A549 (cell line): ENCODE measurements around the gene UBE2S. TPM values are rescaled to one million over a fixed set of nuclear protein-coding genes. Genes with fewer than 3 reads are reported as not detected.
A peak's percentile ranks its signal among the peaks of the same experiment; 100 is the strongest.

Experiments
- ATAC-seq, 2 experiments: fragments of 200-7000 bp in 1 of 2; fragments of >200 bp in 1 of 2; cut with Nextera tagmentation in 1 of 2; cut with Tn5 transposase in 1 of 2; 3 replicates each; pipeline versions ENCODE4 v1.8.0 to v1.9.1; 2018 to 2020; ENCODE audit warnings: mild to moderate bottlenecking in 1 of 2, moderate library complexity in 1 of 2
- CTCF ChIA-PET: fragments of 300-600 bp; sonication (Branson Sonifier 250); formaldehyde crosslinking; extraction: SDS; loops from one replicate; lab custom pipeline; 2021; ENCODE audit warnings: antibody characterized with exemption, inconsistent platforms; lab: Yijun Ruan, JAX
- POLR2A ChIA-PET: fragments of 350-600 bp; formaldehyde crosslinking; extraction: SDS; loops from one replicate; lab custom pipeline; 2021; ENCODE audit warnings: antibody characterized with exemption, inconsistent platforms; lab: Yijun Ruan, JAX
- DNase-seq, 2 experiments: peaks; one replicate each; pipeline versions ENCODE4 v3.0.0 to v3.0.0-alpha.2; 2011 to 2016; ENCODE audit warnings: low read depth in 1 of 2, low spot score in 1 of 2
- FAIRE-seq: peaks from 2 replicates; lab custom pipeline; 2011; peaks lifted over from hg19 to GRCh38; lab: Jason Lieb, UNC
- H3K27ac ChIP-seq, 2 experiments: fragments of >200 bp; sonication (Bioruptor Twin); formaldehyde crosslinking; 3 replicates each; pipeline ENCODE4 v1.5.1; 2016 to 2017
- H3K4me1 ChIP-seq: fragments of >200 bp; sonication (Bioruptor Twin); formaldehyde crosslinking; 3 replicates; pipeline ENCODE4 v1.6.1; 2016
- H3K4me2 ChIP-seq: fragments of >200 bp; sonication (Bioruptor Twin); formaldehyde crosslinking; 3 replicates; pipeline ENCODE4 v1.6.1; 2016
- H3K4me3 ChIP-seq: fragments of >200 bp; sonication (Bioruptor Twin); formaldehyde crosslinking; 3 replicates; pipeline ENCODE4 v1.5.1; 2016
- H3K9me3 ChIP-seq: fragments of >200 bp; sonication (Bioruptor Twin); formaldehyde crosslinking; 3 replicates; pipeline ENCODE4 v1.6.1; 2016
- BHLHE40 ChIP-seq: IDR thresholded peaks from 2 replicates; pipeline ENCODE4 v1.6.1; 2012; ENCODE audit warnings: low read depth, low read length, inconsistent platforms
- CBX2 ChIP-seq: fragments of 200-600 bp; sonication (generic); IDR thresholded peaks from 2 replicates; pipeline ENCODE4 v1.6.1; 2016; ENCODE audit warnings: low read depth, mild to moderate bottlenecking, borderline replicate concordance
- CBX8 ChIP-seq: fragments of 200-600 bp; sonication (generic); IDR thresholded peaks from 2 replicates; pipeline ENCODE4 v1.6.1; 2016
- EP300 ChIP-seq, 2 experiments: fragments of >200 bp; sonication (Bioruptor Twin); formaldehyde crosslinking; IDR thresholded peaks; 2 replicates in 1 of 2; 3 replicates in 1 of 2; pipeline ENCODE4 v1.6.1; 2016 to 2017
- ESRRA ChIP-seq: fragments of 150-350 bp; IDR thresholded peaks from 2 replicates; pipeline ENCODE4 v1.6.1; 2014; ENCODE audit warnings: mild to moderate bottlenecking, low read length, borderline replicate concordance
- HOXB5 ChIP-seq: fragments of 250-450 bp; sonication (Bioruptor Pico); IDR thresholded peaks from 2 replicates; pipeline ENCODE4 v1.5.0; 2020; ENCODE audit warnings: mild to moderate bottlenecking, moderate library complexity
- JUN ChIP-seq, 2 experiments: fragments of >200 bp; sonication (Bioruptor Twin); formaldehyde crosslinking; IDR thresholded peaks; 2 replicates in 1 of 2; 3 replicates in 1 of 2; pipeline ENCODE4 v1.6.1; 2016 to 2017
- MAFK ChIP-seq: fragments of 450-650 bp; IDR thresholded peaks from 2 replicates; pipeline ENCODE4 v1.6.1; 2014; ENCODE audit not compliant: partially characterized antibody
- MYC ChIP-seq: IDR thresholded peaks from 2 replicates; pipeline ENCODE4 v1.6.1; 2012; ENCODE audit warnings: mild to moderate bottlenecking, inconsistent platforms, low read length, improper control_type of control experiment, borderline replicate concordance
- NPAS2 ChIP-seq: fragments of 250-450 bp; sonication (Bioruptor Pico); IDR thresholded peaks from 2 replicates; pipeline ENCODE4 v1.8.0; 2022; ENCODE audit warnings: mild to moderate bottlenecking, moderate library complexity, borderline replicate concordance
- NR3C1 ChIP-seq: fragments of >200 bp; sonication (Bioruptor Twin); formaldehyde crosslinking; IDR thresholded peaks from 3 replicates; pipeline ENCODE4 v1.6.1; 2017
- POLR2AphosphoS2 ChIP-seq: conservative IDR thresholded peaks from 2 replicates; pipeline ENCODE4 v1.6.1; 2012; ENCODE audit warnings: low read length, improper control_type of control experiment, inconsistent platforms
- RNF2 ChIP-seq: fragments of 200-600 bp; sonication (generic); IDR thresholded peaks from 2 replicates; pipeline ENCODE4 v1.6.1; 2016; ENCODE audit warnings: low read depth, mild to moderate bottlenecking, antibody characterized with exemption, moderate library complexity, borderline replicate concordance
- SREBF2 ChIP-seq: fragments of 450-650 bp; IDR thresholded peaks from 2 replicates; pipeline ENCODE4 v1.6.1; 2014; ENCODE audit warnings: mild to moderate bottlenecking, moderate library complexity
- TFCP2L1 ChIP-seq: fragments of 250-450 bp; sonication (Bioruptor Pico); IDR thresholded peaks from 2 replicates; pipeline ENCODE4 v1.5.0; 2021; ENCODE audit warnings: mild to moderate bottlenecking
- ZC3H11A ChIP-seq: fragments of 450-650 bp; IDR thresholded peaks from 2 replicates; pipeline ENCODE4 v1.6.1; 2014; ENCODE audit warnings: antibody characterized with exemption, mild to moderate bottlenecking
- ZFP36 ChIP-seq: fragments of 450-650 bp; IDR thresholded peaks from 2 replicates; pipeline ENCODE4 v1.6.1; 2014; ENCODE audit warnings: borderline replicate concordance; ENCODE audit not compliant: partially characterized antibody
- ZSCAN20 ChIP-seq: fragments of 250-450 bp; sonication (Bioruptor Pico); IDR thresholded peaks from 2 replicates; pipeline ENCODE4 v1.8.0; 2022; ENCODE audit warnings: mild to moderate bottlenecking, moderate library complexity
- whole genome bisulfite sequencing: methylation state at CpG from one replicate; pipeline ENCODE4 v1.1.6; 2017; ENCODE audit errors: missing lambda C conversion rate; 5-methylcytosine and 5-hydroxymethylcytosine counted together
- polyA plus RNA-seq, 4 experiments: library from polyadenylated mRNA; depleted of rRNA in 3 of 4; stranded (reverse); fragments of >200 nt; fragmentation: RNase III in 1 of 4; extraction: RNeasy Plus Mini Kit Qiagen cat#74134 plus additional on column Dnase treatment in 1 of 4; gene quantifications; 2 replicates in 3 of 4; 3 replicates in 1 of 4; pipeline ENCODE4 v1.2.3, GENCODE V29; 2011 to 2017
- TF ChIP-seq, protein P1 (sequence below): fragments of 250-450 bp; sonication (Bioruptor Pico); IDR thresholded peaks from 2 replicates; pipeline ENCODE4 v1.5.0; 2020; ENCODE audit warnings: low read depth, mild to moderate bottlenecking, moderate library complexity
- TF ChIP-seq, protein P2 (sequence below): fragments of 450-650 bp; IDR thresholded peaks from 2 replicates; pipeline ENCODE4 v1.6.1; 2014; ENCODE audit warnings: antibody characterized with exemption
- TF ChIP-seq, protein P3 (sequence below): fragments of >200 bp; sonication (Bioruptor Twin); formaldehyde crosslinking; IDR thresholded peaks from 3 replicates; pipeline ENCODE4 v1.5.1; 2016

UBE2S gene
- polyA plus RNA-seq, 2 of the 4 experiments (the other 2 are of a cell fraction): 139 to 295 TPM

DNA sequence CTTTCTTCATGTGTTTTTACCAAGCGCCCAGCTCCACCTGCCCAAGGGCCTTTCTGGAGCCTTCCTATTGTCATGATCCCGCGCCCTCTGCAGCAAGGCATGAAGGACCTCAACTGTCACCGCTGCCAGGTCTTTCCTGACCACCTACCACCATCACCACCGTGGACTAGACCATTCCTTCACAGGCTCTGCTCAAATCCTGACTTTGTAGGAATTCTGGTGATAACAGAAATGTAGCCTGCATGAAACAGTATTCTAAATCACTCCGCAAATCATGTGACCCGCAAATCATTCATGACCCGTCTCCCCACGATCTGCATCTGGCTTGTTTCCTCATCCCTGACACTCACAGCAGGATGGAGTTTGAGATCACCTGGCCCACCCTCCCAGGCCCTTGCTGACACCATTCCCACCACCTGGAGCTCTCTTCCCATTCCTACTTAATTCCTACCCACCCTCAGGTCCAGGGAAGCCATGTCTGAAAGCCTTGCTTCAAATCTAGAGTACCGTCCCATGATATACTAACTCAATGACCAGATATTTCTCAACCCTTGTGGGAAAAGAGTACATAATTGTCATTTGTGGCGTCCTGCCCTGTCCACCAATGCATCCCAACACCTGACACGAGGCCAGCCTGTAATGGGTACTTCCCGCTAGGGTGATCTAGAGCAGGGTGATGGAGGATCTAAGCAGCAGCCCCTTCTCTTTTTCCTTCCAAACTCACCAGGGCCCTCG is 1.3 kb downstream of the UBE2S start:
- WGBS: 50% methylated on average over 14 of the region's 14 CpGs
- H3K4me1 ChIP-seq: peaks cover 48% of the 10 kb centered on the region
- H3K4me3 ChIP-seq: peak overlapping the region; percentile 98
- DNase-seq (no peak), FAIRE-seq (no peak)
- POLR2A ChIA-PET: interaction anchor here (0.5 to 3.3 kb wide), 9 partner anchors 18 to 1102 kb away, joined by 3 to 55 read pairs (median 6); partner anchors contain the start of genes RPL28, TMEM238 and ZNF784
- 0 out of 3 replicates have a peak, but pooled peaks cover 6% of the 10 kb centered on the region for H3K9me3 ChIP-seq
- CTCF ChIA-PET: interaction anchor here (0.8 to 8.1 kb wide), 7 partner anchors 9 to 265 kb away, joined by 3 to 61 read pairs (median 6); no protein-coding TSS in a partner anchor
- H3K4me2 ChIP-seq: peak overlapping the region; percentile 81
- TF ChIP-seq ZFP36: no peak
- no peak for TF ChIP-seq POLR2AphosphoS2
- TF ChIP-seq, protein P1, sequence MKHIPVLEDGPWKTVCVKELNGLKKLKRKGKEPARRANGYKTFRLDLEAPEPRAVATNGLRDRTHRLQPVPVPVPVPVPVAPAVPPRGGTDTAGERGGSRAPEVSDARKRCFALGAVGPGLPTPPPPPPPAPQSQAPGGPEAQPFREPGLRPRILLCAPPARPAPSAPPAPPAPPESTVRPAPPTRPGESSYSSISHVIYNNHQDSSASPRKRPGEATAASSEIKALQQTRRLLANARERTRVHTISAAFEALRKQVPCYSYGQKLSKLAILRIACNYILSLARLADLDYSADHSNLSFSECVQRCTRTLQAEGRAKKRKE: no peak
- peak in 1 of 2 experiments; percentile 42; a peak in 2 of 5 replicates for TF ChIP-seq JUN (IDR thresholded peaks at IDR 0.05)
- TF ChIP-seq, all 56 proteins: peak for 1
- ATAC-seq: no peak
- peak overlapping the region; percentile 95 to 97 for H3K27ac ChIP-seq

DNA sequence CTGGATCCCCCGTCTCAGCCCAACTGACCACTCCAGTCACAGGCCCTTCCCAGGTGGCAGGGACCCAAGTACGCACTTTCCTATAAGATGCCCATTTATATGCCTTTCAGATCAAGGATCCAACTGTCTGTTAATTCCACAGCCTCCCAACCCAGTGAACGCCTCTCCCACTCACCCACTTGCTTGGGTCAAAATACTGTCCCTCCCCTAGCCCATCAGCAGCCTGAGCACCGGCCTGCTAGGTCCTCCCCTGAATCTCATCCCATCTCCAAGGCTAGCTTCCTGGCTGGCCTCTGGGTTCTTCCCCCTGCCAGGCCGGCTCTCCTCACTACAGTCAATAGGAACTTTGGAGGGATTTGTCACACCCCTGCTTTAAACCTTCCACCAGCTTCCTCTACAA is 1.9 kb downstream of the UBE2S start:
- no peak for DNase-seq
- H3K4me1 ChIP-seq: peaks cover 48% of the 10 kb centered on the region
- ATAC-seq: no peak
- H3K9me3 ChIP-seq: 0 out of 3 replicates have a peak, but pooled peaks cover 6% of the 10 kb centered on the region
- WGBS: 86% methylated on average over 5 of the region's 5 CpGs
- H3K4me3 ChIP-seq: peak overlapping the region; percentile 98
- ChIA-PET POLR2A (interaction anchor here (0.5 to 3.3 kb wide), 4 partner anchors 16 to 199 kb away, joined by 3 to 55 read pairs (median 21); partner anchors contain the start of genes RPL28 and TMEM238), CTCF (interaction anchor here (0.8 to 8.1 kb wide), 9 partner anchors 9 to 264 kb away, joined by 3 to 61 read pairs (median 6); no protein-coding TSS in a partner anchor)
- peak overlapping the region in 1 of 2 experiments; percentile 97; a peak in 3 of 6 replicates for H3K27ac ChIP-seq
- H3K4me2 ChIP-seq: peak overlapping the region; percentile 81
- no peak for FAIRE-seq
- TF ChIP-seq RNF2 (no peak), HOXB5 (CRISPR knock-in tag) (no peak), EP300 (IDR thresholded peaks at IDR 0.05) (no peak), NPAS2 (CRISPR knock-in tag) (no peak), MAFK (no peak), TFCP2L1 (CRISPR knock-in tag) (no peak), CBX2 (no peak), JUN (IDR thresholded peaks at IDR 0.05) (no peak), ZSCAN20 (CRISPR knock-in tag) (no peak), NR3C1 (no peak), SREBF2 (no peak), CBX8 (no peak), BHLHE40 (no peak), ZC3H11A (no peak), MYC (no peak), POLR2AphosphoS2 (no peak), ESRRA (no peak)
- TF ChIP-seq, protein P2, sequence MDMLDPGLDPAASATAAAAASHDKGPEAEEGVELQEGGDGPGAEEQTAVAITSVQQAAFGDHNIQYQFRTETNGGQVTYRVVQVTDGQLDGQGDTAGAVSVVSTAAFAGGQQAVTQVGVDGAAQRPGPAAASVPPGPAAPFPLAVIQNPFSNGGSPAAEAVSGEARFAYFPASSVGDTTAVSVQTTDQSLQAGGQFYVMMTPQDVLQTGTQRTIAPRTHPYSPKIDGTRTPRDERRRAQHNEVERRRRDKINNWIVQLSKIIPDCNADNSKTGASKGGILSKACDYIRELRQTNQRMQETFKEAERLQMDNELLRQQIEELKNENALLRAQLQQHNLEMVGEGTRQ: no peak
- TF ChIP-seq, protein P3, sequence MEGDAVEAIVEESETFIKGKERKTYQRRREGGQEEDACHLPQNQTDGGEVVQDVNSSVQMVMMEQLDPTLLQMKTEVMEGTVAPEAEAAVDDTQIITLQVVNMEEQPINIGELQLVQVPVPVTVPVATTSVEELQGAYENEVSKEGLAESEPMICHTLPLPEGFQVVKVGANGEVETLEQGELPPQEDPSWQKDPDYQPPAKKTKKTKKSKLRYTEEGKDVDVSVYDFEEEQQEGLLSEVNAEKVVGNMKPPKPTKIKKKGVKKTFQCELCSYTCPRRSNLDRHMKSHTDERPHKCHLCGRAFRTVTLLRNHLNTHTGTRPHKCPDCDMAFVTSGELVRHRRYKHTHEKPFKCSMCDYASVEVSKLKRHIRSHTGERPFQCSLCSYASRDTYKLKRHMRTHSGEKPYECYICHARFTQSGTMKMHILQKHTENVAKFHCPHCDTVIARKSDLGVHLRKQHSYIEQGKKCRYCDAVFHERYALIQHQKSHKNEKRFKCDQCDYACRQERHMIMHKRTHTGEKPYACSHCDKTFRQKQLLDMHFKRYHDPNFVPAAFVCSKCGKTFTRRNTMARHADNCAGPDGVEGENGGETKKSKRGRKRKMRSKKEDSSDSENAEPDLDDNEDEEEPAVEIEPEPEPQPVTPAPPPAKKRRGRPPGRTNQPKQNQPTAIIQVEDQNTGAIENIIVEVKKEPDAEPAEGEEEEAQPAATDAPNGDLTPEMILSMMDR: no peak
